IMR-90 (cell line): ENCODE measurements around the gene PSENEN.

Source experiments
- CEBPB ChIP-seq: IDR thresholded peaks from 2 replicates; pipeline ENCODE4 v1.6.1; 2012; ENCODE audit warnings: low read depth, low read length, improper control_type of control experiment
- CTCF ChIP-seq: conservative IDR thresholded peaks from 2 replicates; pipeline ENCODE4 v1.5.1; 2012; ENCODE audit warnings: mild to moderate bottlenecking, low read depth, low read length, improper control_type of control experiment
- ELK1 ChIP-seq: fragments of 150-350 bp; IDR thresholded peaks from 2 replicates; pipeline ENCODE4 v1.6.1; 2016; ENCODE audit warnings: low read depth, mild to moderate bottlenecking, low read length, moderate library complexity, borderline replicate concordance
- MAZ ChIP-seq: IDR thresholded peaks from 2 replicates; pipeline ENCODE4 v1.6.1; 2012; ENCODE audit warnings: low read depth, mild to moderate bottlenecking, low read length, improper control_type of control experiment, moderate library complexity, borderline replicate concordance
- MXI1 ChIP-seq: IDR thresholded peaks from 2 replicates; pipeline ENCODE4 v1.6.1; 2012; ENCODE audit warnings: low read depth, mild to moderate bottlenecking, low read length, moderate library complexity, borderline replicate concordance
- NFE2L2 ChIP-seq: fragments of 150-350 bp; IDR thresholded peaks from 2 replicates; pipeline ENCODE4 v1.6.1; 2016; ENCODE audit warnings: low read depth, mild to moderate bottlenecking, low read length
- POLR2A ChIP-seq: IDR thresholded peaks from 2 replicates; pipeline ENCODE4 v1.6.1; 2012; ENCODE audit warnings: mild to moderate bottlenecking, low read depth, low read length
- RAD21 ChIP-seq: IDR thresholded peaks from 2 replicates; pipeline ENCODE4 v1.6.1; 2012; ENCODE audit warnings: low read length, improper control_type of control experiment
- RCOR1 ChIP-seq: IDR thresholded peaks from 2 replicates; pipeline ENCODE4 v1.6.1; 2012; ENCODE audit warnings: mild to moderate bottlenecking, low read length, improper control_type of control experiment; ENCODE audit not compliant: insufficient replicate concordance
- RFX5 ChIP-seq: IDR thresholded peaks from 2 replicates; pipeline ENCODE4 v1.8.0; 2012; ENCODE audit warnings: low read depth, mild to moderate bottlenecking, low read length, moderate library complexity
- SMC3 ChIP-seq: fragments of 150-350 bp; IDR thresholded peaks from 2 replicates; pipeline ENCODE4 v1.6.1; 2016; ENCODE audit warnings: low read depth, mild to moderate bottlenecking, antibody characterized with exemption, low read length, moderate library complexity
- USF2 ChIP-seq: fragments of 150-350 bp; IDR thresholded peaks from 2 replicates; pipeline ENCODE4 v1.6.1; 2017; ENCODE audit warnings: mild to moderate bottlenecking, antibody characterized with exemption, low read length, low read depth

GRCh38 chr19:35780717-35781116 is 35.3 kb downstream of the PSENEN start:
- no peak for TF ChIP-seq CTCF
- no peak for TF ChIP-seq SMC3
- no peak for TF ChIP-seq CEBPB
- TF ChIP-seq RFX5, result no peak
- TF ChIP-seq ELK1, result no peak
- no peak for TF ChIP-seq POLR2A
- no peak for TF ChIP-seq USF2
- no peak for TF ChIP-seq RAD21
- TF ChIP-seq RCOR1, result no peak
- no peak for TF ChIP-seq NFE2L2
- no peak for TF ChIP-seq MAZ
- TF ChIP-seq MXI1, result no peak
